Left colon (tissue), 2 donors: Measurements from ENCODE around the gene CUEDC1. TPM values are rescaled to one million over a fixed set of nuclear protein-coding genes. Genes with fewer than 3 reads are reported as not detected.

Experiments used
- ATAC-seq: fragments of 200-7000 bp; cut with Tn5 transposase; one replicate; pipeline ENCODE4 v1.9.1; 2020; ENCODE audit warnings: mild to moderate bottlenecking, moderate library complexity
- DNase-seq, 2 donors: peaks; one replicate each; pipeline ENCODE4 v3.0.0-alpha.2; 2020
- intact Hi-C, 2 donors: fragments of 100-400 bp; cut with DNase I in 1 of 2; cut with micrococcal nuclease in 1 of 2; formaldehyde crosslinking; loops; one replicate each; pipeline versions ENCODE4 v1.11.2 to v1.14.0; 2022; cut with DNase I, micrococcal nuclease
- total RNA-seq, 2 donors: library from RNA; stranded (reverse); fragmentation: NEBNext Ultra II Directional; extraction: Animal tissue kit (Norgen Biotek cat#: 25700); gene quantifications; one replicate each; pipeline ENCODE4 v1.2.1, GENCODE V29; 2021
- donor health status: DM: no; HTN: no; CAD: no.
- donor health status: DM: yes; HTN: yes; CAD: no.

The CUEDC1 gene
- total RNA-seq, 2 donors from 2014 or later = 16.5 to 29.6 TPM

- DNase-seq (no peak), ATAC-seq (no peak)
- intact Hi-C loops = no loop called here
These were observed 79.0 kb downstream of the CUEDC1 start for GRCh38 chr17:57876023-57876865.

GRCh38 chr17:57875290-57876022 is 79.8 kb downstream of the CUEDC1 start:
- intact Hi-C loops = no loop called here
- DNase-seq (peak; percentile 54 to 64), ATAC-seq (peak; percentile 40)

GRCh38 chr17:57874434-57875289 is 80.5 kb downstream of the CUEDC1 start:
- ATAC-seq = no peak
- peak; percentile 59 to 68 for DNase-seq
- intact Hi-C loops = no loop called here

- no peak for DNase-seq
- no peak for ATAC-seq
- intact Hi-C loops = no loop called here
These were observed 81.2 kb downstream of the CUEDC1 start for GRCh38 chr17:57874058-57874419.

DNA sequence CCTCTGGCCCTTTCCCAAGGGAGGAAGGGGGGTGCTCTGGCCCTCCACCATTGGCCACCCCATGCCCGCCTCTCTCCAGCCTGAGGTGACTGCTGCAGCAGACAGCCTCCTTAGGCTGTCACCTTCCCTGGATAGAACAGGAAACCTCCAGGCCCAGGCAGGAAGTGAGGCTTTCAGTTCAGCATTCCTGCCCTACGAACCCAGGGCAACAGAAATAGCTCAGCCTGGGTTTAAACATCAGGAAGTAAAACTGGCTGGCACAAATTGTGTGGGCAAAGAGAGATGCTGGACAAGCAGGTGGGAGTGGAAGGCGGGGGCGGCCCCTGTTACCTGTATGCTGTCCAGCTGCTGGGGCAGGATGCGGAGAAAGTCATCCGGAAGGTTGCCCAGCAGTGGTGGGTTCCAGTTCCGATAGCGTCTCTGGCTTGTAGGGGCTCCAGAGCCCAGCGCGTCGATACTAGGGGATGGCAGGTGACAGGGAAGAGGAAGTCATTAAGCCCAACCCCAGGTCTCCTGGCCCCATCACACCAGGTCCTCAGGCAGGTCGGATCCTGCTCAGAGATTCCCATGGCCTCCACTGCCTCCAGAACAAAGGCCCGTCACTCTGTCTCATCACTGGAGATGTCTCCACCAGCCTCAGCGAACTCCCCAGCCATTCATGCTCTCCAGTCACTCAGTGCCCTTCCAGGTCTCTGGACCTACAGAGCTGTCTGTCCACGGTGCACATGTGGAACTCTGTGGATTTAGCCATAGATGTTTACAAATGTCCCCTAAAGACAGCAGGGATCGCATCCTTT is 81.8 kb downstream of the CUEDC1 start:
- intact Hi-C loops = no loop called here
- no peak for DNase-seq
- ATAC-seq = no peak

GRCh38 chr17:57872536-57872935 is 82.7 kb downstream of the CUEDC1 start:
- ATAC-seq (no peak), DNase-seq (no peak)
- intact Hi-C loops = no loop called here

DNA sequence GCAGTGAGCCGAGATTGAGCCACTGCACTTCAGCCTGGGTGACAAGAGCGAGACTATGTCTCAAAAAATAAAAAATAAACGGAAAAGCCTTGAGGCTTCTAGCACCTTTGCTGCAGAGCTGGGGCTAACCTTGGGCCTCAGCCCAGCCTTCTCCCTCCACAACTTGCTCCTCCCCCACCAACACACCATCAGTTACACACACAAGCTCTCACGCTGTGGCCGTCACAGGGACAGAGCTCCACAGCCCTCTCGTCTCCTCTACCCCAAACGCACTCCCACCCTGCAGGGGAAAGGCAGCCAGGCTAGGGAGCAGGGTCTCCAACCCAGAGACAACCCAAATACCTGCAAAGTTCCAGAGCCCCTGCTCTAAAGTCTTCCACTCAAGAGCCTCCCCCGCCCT is 83.3 kb downstream of the CUEDC1 start:
- DNase-seq = no peak
- intact Hi-C loops = no loop called here
- no peak for ATAC-seq

DNA sequence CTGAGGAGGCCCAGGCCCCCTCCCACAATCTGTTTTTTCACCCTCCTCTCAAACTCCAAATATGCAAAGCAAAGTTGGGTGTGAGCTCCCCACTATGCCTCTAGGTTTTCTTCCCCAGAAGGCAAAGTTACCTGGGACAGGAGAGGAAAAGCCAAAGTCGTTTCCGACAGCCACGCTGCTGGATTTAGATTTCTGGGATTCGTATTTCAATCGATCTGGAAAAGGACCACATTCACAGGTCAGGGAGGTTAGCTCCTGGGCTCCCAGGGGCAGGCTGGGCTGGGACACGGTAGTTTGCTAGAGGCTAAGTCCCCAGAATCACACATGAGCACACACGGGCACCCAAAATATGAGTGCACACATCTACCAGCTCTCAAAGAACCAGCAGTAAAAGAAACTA is 84.1 kb downstream of the CUEDC1 start:
- intact Hi-C loops = no loop called here
- ATAC-seq (no peak), DNase-seq (no peak)

GRCh38 chr17:57870283-57870635 is 85.0 kb downstream of the CUEDC1 start:
- intact Hi-C loops = no loop called here
- DNase-seq (no peak), ATAC-seq (no peak)

DNA sequence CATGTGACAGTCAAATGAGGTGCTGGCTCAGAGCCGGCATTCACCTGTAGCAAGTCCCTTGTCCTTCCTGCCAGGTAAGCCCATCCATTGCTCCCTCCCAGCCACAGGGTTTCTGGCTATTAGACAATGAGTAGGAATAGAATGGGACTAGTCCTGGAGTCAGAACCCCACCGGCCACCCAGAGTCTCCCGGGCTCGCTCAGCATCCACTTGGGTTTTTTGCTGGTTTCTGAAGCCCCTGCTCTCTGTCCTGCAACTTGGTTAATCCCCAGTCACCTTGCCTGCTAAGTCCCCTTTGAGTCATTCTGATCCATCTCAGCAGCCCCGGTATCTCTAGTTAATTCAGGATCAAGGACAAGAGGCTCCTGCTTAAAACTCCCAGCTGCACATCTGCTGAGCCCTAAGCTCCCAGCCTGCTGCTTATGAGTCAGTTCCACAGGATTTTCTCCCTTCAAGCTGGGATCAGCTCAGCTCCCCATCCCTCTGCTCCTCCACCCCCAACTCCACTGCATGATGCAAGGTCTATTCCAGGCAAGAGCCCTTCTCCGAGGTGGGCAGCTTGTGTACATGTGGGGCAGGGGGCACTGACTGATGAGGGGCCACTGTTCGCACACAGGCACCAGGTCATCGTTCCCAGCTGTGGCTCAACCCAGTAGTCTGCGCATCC is 85.5 kb downstream of the CUEDC1 start:
- no peak for ATAC-seq
- DNase-seq = no peak
- intact Hi-C loops = loop anchor here in 1 of 2 donors (10.0 kb wide), 1 partner anchor 125 kb away; no protein-coding TSS in a partner anchor

DNA sequence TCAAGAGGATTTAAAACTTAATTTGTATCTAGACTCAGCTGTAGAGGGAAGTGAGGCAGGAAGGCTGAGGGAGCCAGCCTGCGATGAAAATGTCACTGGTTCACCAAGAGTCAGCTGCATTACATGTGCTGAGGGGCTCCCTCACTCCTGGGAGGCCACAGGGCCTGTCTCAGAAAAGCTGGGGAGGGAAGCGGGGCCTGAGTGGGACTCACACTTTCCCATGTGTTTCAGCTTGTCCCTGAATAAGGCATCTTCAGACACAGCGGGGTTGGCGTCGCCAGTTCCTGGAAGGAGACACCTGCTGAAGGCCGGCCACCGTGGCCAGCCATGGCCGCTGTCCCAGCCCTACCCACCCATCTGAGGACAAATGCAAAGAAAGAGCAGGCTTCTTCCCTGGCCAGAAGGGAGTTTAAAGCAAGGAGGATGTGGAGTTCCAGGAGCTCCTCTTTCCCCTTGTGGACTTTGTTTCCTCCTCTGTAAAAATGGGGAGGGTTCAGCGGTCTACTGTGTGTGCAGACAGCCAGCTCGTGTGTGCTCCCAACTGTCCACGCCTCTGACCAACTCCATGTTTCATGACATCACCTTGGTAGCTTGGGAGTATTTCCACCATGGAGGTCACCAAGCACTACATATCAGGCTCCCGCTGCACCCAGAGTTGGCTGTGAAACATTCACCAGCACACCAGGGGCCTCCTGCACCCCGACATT is 86.1 kb downstream of the CUEDC1 start:
- DNase-seq (no peak), ATAC-seq (peak; percentile 49)
- intact Hi-C loops = loop anchor here in 1 of 2 donors (10.0 kb wide), 1 partner anchor 126 kb away; no protein-coding TSS in a partner anchor

DNA sequence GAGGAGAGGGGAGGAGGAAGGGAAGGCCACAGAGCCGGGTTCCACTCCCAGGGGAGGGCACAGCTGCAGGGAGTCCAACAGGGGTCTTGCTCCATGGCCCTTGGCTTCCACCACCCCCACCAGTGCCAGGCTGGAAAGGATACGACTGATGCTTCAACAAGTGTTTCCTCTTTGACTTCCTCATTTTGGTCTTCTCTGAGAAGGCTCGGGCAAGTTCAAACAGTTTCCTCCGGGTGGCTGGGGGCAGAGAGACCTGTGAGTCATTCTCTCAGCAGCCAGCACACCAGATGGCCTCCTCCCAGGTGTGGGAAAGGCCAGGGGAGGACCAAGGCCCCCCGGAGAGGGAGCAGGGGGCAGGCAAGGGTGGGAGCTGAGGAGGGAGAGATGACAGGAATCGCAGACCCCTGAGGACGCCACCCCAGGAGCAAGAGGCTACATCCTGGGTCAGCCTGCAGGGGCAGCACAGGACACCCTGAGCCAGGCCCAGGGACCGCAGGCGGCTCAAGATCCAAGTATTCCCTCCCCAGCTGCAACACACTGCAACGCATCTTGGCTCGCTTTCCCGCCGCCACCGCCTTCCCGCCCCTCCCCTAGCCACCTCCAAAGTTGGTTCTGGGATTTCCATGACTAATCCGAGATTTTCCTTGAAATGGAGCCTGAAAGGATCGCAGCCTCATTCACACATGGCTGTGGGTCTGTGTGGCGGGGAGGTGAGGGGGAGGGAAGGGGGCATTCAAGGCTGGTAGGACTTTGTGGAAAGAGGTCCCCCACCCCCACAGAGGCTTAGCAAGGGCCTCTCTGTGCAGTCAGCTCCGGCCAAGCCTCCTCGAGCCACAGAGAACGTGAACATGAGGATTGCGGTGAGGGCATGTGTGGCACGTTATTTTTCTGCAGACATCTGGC is 87.0 kb downstream of the CUEDC1 start:
- intact Hi-C loops = loop anchor here in 1 of 2 donors (10.0 kb wide), 1 partner anchor 127 kb away; no protein-coding TSS in a partner anchor
- peak; percentile 58 for ATAC-seq
- DNase-seq = peak; percentile 52 to 70

DNA sequence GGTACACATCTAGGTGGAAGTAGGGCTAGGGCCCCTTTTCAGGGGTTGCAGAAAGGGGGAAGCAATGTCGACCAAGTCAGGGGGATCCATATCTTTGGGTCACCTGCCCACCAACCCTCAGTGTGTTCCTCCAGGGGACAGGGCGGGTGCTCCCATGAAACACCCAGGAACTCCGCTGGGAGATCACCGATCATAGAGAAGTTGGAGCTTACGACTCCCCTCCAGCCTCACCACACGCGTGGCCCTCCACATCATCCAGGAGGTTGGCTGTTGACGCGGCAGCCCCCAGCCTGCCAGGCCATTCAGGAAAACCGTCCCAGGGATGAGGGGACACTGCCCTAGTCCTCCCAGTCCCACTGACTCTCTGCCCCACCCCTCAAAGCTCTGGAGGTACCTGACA is 88.1 kb downstream of the CUEDC1 start:
- ATAC-seq = no peak
- no peak for DNase-seq
- intact Hi-C loops = loop anchor here in 1 of 2 donors (10.0 kb wide), 1 partner anchor 128 kb away; no protein-coding TSS in a partner anchor

DNA sequence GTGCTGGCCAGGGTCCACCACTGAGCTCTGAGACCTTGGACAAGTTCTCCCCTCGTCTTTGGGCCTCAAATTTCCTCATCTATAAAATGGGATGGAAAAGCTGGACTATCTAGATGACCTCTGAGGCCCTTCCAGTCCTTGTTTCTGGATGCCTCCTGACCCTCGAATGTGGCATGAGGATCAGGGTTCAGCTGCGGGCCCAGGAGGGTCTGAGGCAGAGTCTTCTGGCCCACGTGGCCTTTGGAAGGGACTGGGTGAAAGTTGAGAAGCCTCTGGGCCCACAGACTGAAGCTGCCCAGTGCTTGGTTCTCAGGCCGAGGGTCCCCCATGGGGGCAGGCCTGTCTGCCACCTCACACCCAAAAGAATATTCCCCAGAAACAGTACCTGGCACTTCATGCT is 88.5 kb downstream of the CUEDC1 start:
- intact Hi-C loops = loop anchor here in 1 of 2 donors (10.0 kb wide), 1 partner anchor 128 kb away; no protein-coding TSS in a partner anchor
- no peak for ATAC-seq

DNA sequence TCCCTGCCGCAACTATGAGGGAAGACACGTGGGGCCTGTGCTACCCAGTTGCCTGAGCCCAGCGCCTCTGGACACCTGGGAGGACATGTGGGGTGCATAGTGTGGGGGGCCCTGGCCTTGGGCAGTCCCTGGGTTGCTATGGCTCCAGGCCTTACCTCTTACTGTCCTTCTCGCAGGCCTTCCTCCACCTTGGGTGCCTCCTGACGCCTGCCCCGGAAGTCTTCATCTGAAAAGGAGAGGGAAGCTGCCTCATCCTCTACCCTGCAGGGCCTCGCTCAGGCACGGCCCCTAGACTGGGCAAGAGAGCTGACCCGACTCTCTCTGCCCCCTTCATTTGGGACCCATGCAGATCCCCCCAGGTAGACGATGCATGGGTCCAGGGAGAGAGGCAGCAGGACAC is 88.9 kb downstream of the CUEDC1 start:
- DNase-seq (no peak), ATAC-seq (no peak)
- intact Hi-C loops = loop anchor here in 1 of 2 donors (10.0 kb wide), 1 partner anchor 128 kb away; no protein-coding TSS in a partner anchor

More for the DNA sequence above, 88.5 kb downstream of the CUEDC1 start:
- no peak for DNase-seq

DNA sequence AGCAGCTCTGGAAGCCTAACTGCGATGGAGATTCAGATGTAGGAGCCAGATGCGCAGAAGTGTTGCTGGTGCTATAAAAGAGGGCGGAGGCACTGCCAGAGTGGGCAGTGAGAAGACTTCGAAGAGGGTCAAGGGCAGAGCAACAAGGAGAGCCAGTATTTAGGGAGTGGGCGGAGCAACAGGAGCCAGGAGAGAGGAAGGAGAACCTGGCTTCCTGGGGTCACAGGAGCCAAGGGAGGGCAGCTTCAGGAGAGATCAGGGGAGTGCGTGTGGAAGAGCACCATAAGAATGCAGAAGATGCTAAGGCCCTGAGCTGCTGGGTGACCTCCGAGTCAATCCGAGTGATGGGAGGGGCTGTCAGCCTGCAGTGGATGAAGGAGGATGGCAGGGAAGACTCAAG is 90.9 kb downstream of the CUEDC1 start:
- intact Hi-C loops = loop anchor here in 1 of 2 donors (10.0 kb wide), 1 partner anchor 131 kb away; no protein-coding TSS in a partner anchor
- no peak for DNase-seq
- ATAC-seq = no peak
